ENCODE results near the gene STOML1.

DNA sequence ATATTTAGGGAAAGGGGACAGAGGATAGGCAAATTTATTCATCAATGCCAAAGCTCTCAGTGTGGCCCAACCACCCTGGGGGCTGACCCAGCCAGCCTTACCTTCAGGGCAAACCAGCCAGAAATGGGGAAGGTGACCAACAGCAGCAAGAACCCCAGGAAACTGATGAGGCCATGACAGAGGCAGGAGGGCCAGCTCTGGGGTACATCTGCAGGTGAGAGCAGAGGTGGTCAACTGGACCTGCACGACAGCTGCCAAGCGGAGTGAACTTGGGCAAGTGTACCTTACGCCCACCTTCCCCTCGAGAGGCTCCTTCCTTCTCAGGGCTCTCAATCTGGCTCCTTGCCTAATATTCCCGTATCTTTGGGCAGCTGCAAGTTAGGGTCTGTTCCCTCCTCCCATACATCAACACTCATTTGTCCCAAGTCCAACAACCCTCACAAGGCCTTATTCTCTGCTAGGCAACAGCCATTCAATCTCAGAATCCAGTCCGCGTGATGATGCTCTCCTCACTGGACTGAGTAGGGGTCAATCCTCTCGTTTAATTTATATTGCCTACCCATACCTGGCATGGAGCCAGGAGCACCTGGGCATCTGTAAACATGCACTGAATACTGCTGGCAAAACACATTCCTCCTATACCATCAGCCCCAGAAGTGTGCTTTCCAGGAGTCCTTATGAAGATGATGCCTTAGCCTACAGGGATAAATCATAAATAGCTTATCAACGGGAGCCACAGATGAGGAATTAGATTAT, 1.7 kb downstream of the STOML1 start:
- TF ChIP-seq EZH2phosphoT487 (IDR thresholded peaks at IDR 0.05; ENCODE audit: insufficient read depth, low read depth) (no peak), EZH2 (IDR thresholded peaks at IDR 0.05; ENCODE audit: insufficient read depth, poor library complexity, severe bottlenecking) (no peak)

Measured in GM23248 (cell line).